Left cardiac atrium (tissue), 4 donors: Measurements from ENCODE around the gene ZNF469. TPM values are rescaled to one million over a fixed set of nuclear protein-coding genes. Genes with fewer than 3 reads are reported as not detected.
A peak's percentile ranks its signal among the peaks of the same experiment; 100 is the strongest.

Experiments used
- ATAC-seq, 2 donors: fragments of 200-7000 bp; cut with Tn5 transposase; one replicate each; pipeline ENCODE4 v1.9.1; 2020; ENCODE audit warnings: mild to moderate bottlenecking in 2 of 2, moderate library complexity in 2 of 2
- DNase-seq: peaks from one replicate; pipeline ENCODE4 v3.0.0-alpha.2; 2020
- intact Hi-C, 2 donors: fragments of 100-400 bp; cut with DNase I; formaldehyde crosslinking; loops; one replicate each; pipeline versions ENCODE4 v1.14.1 to v1.15.1; 2022 to 2023
- total RNA-seq, 2 donors: library from RNA; stranded (reverse); fragmentation: NEBNext Ultra II Directional; extraction: Animal tissue kit (Norgen Biotek cat#: 25700); gene quantifications; one replicate each; pipeline ENCODE4 v1.2.1, GENCODE V29; 2021
- donor health status: DM: no; HTN: yes; CAD: no.
- donor health status: DM: no; HTN: yes; CAD: no; lungs with severe emphysema.
- donor health status: DM: yes; HTN: yes; CAD: no.
- donor health status: Dilated cardiomyopathy.

The ZNF469 gene
- total RNA-seq, 2 donors from 2014 or later = 0.65 to 1.7 TPM

DNA sequence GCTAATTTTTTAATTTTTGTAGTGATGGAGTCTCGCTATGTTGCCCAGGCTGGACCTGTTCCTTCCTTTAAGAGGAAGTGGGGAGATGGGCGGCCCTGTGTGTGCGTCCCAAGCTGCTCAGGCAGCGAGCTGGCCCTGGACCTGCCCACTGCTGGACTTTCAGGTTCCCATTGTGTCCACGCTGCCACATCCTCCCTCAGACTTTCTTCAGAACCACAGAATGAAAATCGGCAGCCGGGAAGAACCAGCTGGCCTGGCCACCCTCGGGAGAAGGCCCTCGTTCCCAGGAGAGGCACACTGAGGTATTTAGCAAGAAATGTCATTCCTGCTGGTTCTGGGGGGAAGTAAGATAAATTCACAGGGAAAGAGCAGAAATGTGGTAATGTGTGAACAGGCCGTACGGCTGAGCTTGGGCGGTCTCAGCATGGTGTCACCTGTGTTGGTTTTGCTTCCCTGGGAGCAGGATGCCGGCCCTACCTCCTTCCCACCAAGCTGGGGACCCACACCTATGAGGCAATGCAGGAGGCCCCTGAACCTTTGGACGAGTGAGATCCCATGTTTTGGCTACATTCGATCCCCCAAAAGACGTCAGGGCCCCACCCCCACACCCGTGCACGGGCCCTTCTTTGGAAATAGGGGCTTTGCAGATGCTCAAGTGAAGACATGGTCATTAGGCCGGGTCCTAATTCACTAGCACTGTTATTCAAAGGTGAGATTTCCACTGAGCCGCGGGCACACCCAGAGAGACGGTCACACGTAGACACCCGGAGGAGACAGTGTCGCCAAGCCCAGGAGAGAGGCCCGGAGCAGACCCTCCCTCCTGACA, 35.9 kb upstream of the ZNF469 start:
- ATAC-seq (no peak), DNase-seq (peak; percentile 10)

DNA sequence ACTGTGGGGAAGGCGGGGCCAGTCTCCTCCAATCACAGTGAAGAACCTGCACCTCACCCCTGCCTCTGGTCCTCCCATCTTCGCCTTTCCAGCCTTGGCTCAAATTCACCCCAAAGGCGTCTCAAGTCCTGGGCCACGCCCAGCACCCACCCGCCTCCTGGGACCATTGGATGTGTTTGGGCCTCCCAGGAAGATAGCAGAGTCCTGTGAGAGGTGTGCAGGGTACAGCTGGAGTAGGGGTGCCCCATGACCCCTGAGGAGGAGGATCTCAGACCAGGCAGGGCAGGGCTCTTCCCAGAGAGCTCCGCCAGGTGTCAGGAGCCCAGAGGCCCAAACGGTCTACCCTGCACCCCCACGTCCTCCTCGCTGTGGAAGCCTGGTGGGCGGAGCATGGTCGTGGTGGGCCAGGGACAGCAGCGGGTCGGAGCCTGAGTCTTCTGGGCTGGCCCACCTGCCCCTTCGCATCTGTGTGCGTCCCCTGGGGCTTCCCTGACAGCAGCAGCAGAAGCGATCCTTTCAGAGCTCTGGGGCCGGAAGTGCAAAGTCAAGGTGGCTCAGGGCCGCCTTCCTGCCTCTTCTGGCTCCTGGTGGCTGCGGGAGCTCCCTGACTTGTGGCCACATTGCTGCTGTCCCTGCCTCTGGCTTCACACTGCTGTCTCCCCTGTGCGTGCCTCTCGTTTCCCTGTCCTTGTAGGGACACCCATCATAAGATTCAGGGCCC, 34.9 kb upstream of the ZNF469 start:
- ATAC-seq = no peak
- peak; percentile 10 for DNase-seq
- intact Hi-C loops = no loop called here

More for the DNA sequence above, 35.9 kb upstream of the ZNF469 start:
- intact Hi-C loops = no loop called here

DNA sequence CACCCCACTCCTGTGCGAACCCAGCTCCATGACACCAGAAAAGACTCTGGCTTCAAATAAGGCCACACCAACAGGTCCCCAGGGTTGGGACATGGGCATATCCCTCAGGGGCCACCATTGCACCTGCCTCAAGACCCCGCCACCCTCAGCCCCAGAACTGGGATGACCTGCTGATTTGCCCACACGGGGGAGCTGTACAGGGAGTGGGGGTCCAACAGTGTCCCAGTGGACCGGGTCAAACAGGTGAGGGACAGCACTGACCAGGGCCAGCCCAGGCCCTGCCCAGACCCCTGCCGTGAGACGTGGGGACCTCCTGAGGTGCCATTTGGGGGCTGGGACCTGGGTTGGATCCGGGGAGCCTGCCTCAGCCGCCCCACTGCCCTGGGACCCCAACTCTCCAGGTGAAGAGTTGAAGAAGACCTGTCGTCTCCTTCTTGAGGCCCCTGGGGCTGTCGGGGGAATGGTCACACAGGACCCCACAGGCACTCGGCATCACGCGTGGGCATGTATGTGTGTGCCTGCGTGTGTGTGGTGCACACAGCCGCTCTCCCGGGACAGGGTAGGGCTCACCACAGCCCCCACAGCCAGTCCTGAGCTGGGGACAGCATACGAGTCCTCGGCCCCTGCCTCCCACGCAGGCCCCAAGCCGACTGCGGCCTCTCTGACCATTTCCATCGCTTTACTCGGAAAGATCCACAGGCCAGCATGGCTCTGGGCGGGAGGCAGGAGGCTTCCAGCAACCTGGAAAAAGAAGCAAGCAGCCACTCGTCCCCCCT, 34.2 kb upstream of the ZNF469 start:
- DNase-seq (peak; percentile 4), ATAC-seq (no peak)
- intact Hi-C loops = no loop called here

DNA sequence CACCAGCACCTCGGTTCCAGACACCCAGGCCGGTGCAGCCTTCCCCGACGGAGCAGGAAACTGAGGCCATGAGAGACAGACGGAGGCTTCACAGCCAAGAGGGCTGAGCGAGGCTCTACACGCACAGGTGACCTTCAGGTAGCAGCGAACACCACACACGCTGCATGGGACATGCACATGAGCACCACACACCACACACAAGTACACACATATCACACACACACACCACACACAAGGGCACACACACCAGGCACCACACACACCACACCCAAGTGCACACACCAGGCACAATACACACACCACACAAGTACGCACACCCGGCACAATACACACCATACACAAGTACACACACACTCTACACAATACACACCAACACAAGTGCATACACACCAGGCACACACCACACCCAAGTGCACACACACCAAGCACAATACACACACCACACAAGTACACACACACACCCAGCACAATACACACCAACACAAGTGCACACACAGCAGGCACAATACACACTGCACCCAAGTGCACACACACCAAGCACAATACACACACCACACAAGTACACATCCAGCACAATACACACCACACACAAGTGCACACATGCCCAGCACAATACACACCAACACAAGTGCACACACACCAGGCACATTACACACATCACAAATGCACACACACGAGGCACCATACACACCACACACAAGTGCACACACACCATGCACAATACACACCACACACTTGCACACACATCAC, 33.4 kb upstream of the ZNF469 start:
- ATAC-seq = no peak
- intact Hi-C loops = no loop called here
- DNase-seq = peak; percentile 12

DNA sequence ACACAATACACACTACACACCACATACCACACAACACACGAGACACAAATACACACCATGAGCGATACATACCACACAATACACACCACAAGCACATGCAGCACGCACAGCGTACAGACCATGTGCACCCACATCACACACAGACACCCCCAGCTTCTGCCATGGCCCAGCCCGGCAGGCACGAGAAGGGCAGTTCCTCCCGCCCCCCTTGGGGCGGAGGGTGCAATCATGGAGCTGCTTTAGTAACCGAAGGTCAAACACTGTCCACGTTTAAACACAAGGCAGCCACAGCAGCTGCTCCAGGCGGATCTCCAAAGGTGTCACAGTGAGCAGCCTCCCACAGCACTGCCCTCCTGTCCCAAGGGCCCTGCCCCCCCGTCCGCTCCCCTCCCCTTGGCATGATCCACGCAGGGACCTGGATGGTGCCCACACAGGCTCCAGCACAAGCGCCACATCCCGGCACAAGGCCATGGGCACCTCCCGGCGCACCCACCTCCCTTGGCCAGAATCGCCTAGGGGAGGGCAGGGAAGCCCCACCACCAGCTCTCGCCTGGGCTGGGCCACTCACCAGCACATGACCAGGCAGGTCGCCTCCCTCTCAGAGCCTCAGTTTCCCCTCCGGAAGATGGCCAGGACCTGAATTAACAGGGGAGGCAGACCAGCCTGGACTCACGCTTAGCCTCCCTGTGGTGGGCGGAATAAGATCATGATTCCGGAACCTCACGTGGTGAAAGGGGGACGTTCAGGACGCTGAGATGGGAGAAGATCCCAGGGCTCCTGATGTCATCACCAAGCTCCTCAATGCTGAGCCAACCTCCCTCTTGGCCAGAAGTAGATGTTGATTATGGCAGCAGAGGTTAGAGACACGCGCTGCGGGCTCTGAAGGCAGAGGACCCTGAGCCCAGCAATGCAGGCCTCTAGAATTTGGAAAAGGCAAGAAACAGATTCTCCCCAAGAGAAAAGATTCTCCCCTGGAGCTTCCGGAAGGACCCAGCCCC, 32.6 kb upstream of the ZNF469 start:
- DNase-seq (peak; percentile 21), ATAC-seq (no peak)
- intact Hi-C loops = no loop called here

DNA sequence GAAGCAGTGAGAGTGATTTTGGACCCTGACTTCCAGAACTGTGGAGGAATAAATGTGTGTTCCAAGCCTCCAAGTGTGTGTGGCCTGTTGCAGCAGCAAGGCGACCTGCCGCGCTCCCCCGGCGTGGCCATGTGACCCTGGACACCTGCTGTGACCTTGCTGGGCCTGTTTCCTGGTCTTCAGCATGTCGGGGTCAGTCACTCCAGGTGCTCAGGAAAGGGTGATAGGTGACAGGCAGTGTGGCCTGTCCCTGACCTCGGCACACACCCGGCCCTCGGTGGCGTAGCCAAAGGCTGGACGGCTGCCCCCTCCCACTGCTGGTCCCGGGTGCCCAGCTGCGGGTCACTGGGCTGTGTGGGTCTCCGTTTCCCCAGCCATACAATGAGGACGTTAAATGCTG, 31.8 kb upstream of the ZNF469 start:
- no peak for ATAC-seq
- DNase-seq = peak; percentile 7
- intact Hi-C loops = no loop called here

DNA sequence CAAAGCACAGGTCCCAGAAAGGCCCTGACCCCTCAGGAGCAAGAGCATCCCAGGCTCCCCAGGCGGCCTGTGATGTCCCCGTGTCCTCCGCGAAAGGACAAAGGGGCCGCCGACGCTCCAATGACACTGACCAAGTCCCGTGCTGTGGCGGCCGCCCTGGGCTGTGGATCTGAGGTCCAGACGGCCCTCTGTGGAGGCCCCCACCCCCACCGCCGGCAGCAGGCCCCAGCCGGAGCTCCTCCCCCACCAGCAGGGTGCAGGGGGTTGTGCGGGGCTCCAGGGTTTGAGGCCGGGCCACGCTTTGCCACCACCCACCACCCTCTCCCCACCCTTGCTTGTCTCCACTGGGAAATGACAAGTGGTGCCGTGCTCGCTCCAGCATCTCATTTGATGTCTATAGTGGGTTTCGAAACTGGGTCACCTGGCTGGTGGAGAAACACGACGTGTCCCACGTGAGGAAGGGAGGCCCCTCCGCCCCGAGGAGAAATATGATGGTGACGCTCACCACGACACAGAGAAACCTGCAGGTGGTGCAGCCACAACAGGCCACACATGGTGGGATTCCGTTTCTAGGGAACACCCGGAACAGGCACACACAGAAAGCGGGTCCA, 31.2 kb upstream of the ZNF469 start:
- intact Hi-C loops = no loop called here
- no peak for ATAC-seq
- peak; percentile 11 for DNase-seq

DNA sequence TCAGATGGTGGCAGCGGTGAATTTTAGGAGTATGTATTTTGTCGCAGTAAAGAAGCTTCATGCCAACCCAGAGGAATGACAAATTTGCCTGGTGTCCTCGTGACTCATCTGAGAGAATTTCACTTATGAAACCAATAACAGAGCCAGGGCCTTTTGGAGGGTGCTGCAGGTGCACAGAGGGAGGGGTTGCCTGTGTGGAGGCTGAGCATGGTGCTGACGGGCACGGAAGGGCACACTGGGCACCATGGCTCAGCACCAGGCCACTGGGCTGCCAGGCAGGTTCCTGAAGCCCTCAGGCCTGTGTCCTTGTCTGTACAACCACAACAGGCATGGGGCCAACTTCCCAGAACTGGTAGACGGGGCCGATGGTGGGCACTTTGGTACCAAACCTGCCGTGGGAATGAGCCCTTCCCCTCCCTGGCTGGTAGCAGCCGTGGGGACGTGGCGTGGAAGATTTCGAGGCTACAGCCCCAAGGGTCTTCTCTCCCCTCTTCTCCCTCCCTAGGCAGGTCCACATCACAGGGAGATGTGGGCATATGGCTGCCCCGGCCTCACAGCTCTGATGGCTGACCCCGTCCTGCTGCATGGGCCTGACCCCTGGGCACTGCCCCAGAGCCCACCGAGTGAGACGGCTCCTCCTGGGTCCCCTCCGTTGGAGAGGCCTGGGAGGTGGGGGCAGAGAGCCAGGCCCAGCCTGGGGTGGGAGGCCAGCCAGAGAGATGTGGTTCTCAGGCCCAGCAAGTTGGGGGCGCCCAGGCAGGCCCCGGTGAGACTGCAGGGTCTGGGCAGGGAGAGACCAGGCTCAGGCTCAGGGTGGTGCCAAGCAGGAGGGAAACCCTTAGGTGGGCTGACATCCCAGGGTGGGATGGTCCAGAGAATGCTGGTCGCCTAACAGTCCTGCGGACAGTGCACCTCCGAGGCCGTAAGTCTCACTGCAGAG, 30.2 kb upstream of the ZNF469 start:
- no peak for ATAC-seq
- DNase-seq = peak; percentile 20
- intact Hi-C loops = no loop called here

DNA sequence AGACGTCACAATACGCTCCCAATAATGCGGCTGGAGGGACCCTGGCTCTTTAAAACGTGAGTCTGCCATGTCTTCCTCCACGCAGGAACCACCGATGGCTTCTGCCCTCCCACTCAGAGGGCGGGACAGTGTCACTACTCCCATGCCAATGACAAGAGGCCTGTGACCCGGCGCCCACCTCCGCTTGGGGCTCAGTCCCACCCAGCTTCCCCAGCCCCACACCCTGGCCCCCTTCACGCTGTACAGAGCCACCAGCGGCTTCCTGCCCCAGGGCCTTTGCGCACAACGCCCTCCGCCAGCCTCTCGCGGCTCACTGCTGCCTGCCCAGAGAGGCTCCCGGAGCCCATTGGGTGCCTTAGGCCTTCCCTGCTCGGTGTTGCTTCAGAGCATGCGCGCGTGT, 29.5 kb upstream of the ZNF469 start:
- no peak for DNase-seq
- ATAC-seq = no peak
- intact Hi-C loops = no loop called here

DNA sequence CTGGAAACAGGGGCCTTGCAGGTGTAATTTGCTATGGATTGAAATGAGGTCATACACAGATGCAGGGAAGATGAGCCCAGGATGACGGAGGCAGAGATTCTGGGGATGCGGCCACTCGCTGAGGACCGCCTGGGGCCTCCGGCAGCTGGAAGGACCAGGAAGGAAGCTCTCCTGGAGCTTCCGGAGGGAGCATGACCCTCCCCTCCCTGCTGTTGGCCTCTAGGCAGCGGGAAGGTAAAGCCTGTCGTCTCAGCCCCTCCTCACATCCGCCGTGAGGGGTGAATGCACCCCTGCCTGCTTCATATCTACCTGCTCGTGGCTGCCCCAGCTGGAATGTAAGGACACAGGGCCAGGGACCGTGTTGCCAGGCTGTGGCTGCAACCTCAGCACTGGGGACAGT, 29.1 kb upstream of the ZNF469 start:
- intact Hi-C loops = no loop called here
- ATAC-seq = no peak
- DNase-seq = peak; percentile 18

DNA sequence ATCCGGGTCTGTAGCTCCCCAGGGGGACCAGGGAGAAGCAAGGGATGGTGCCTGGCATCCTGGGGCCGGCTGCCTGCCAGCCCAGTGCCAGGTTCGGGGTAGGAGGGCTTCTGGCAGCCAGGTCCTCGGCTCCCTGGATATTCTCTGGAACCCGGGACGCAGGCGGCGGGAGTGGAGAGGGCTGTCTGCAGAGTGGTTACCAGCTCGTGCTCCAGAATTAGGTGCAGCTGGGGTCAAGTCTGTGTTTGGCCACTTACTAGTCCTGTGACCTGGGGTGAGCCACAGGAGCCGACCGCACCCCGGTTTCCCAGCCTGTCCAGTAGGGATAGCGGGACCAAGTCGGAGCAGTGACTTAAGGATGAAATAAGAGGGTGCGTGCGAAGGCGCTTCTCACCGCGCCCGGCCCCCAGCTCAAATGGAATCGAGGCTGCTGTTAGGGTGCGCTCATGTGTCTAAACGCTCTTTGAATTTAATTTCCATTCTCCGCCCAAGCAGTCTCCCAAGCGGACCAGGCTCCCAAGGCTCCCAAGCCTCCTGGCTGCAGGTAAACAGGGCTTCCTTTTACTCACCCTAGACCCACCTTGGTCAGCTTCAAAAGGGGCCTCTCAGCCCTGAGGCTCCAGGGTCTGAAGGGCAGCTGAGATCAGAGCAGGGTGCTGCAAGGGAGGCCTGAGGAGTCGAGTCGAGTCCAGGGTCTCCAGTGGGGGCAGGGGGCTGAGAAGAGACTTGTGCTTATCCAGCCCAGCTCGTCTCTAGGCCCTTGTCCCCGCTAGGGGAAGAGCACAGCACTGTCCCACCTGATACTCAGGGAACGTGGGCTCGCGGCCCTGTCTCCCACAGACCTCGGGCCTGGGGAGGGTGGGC, 28.3 kb upstream of the ZNF469 start:
- DNase-seq (peak; percentile 11), ATAC-seq (no peak)
- intact Hi-C loops = no loop called here

DNA sequence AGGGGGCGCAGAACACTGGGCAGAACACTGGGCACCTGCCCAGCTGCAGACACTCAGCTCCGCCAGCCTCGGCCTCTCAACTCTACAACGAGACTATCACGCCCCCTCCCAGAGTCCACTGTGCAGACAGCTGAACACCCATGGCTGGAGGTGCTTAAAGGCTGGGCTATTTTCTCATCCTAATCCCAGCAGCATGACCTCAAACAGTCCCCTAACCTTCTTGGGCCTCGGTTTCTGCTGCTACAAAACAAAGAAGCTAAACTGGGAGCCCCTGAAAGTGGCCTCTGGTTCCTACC, 27.7 kb upstream of the ZNF469 start:
- DNase-seq (no peak), ATAC-seq (no peak)
- intact Hi-C loops = no loop called here

DNA sequence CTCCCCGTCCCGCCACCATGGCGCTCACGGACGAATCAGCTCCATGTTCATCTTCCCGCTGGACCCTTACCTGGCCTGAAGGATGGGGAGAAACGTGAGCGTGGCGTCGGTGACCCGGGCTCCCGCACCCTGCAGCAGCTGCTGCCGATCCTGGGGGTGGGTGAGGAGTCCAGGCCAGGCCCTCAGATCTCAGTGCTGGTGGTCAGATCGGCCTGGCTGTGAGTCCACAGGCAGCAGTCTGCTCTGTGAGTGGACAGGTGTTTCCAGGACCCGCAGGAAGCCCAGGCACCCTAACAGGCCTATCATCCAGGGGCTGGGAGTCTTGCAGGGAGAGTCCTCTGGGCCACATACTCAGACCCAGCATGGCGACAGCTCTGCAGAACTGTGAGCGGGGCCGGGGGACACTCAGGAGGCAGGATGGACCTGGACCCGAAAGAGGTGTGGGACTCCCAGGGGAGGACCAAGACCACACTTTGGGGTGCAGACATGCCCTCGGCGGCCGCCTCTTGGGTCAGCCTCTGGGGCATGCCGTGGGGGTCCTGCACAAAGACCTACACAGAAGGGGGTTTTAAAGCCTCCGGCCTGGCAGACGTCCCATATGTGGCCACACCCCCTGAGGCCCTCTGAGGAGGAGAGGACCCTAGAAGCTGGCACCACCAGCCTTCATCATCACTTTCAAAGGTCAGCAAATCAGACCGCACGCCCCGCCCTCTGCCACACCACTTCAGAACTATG, 27.2 kb upstream of the ZNF469 start:
- DNase-seq = peak; percentile 11
- intact Hi-C loops = no loop called here
- ATAC-seq = no peak

DNA sequence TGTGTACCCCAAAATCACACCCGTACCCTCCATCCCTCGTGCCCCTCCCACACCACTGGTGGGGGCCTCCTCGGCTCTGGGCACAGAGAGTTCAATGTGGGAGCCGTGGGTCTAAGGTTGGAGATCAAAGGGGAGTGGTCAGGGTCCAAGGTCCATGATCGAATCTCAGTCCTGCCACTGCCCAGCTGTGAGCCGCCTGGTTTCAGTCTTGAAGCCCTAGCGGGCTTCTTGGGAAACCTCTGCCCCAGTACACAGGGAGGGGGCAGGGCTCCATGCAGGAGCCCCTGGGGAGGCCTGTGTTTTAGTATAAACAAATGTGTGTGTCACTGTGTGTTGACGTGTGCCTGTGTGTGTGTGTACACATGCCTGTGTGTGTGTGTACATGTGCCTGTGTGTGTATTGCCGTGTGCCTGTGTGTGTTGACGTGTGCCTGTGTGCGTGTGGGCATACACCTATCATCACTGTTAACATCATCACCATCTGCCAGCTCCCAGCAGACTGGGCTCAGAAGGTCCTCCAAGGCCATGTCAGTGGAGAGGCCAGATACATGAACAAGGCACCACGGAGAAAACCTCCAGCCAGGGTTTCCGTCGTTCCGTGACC, 26.5 kb upstream of the ZNF469 start:
- no peak for ATAC-seq
- intact Hi-C loops = no loop called here

DNA sequence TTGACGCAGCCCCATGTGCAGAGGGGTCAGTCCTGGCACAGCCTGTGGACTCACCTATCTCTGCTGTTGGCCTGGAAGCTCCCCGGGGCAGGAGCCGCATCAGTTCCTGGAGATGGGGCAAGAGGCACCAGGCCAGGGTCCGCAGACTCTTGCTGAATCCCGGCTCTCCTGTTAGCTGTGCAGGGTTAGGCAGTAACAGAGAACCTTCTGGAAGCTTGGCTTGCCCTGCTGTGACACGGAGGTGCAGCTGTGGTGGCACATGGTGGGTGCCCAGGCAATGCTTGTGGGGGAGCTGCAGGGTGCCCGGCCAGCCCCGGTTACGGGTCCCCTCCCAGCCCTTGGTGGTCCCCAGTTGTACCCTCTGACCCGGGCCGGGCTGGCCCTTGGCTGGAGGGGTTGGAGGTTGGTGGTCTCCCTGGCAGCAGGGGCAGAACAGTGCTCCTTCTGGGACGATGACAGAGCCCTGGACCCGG, 26.0 kb upstream of the ZNF469 start:
- DNase-seq (peak; percentile 19), ATAC-seq (no peak)
- intact Hi-C loops = no loop called here

More for the DNA sequence above, 26.5 kb upstream of the ZNF469 start:
- DNase-seq = peak; percentile 8
